HUES6 (cell line): ENCODE measurements around the gene RBP3.

Source experiments
- H3K27ac ChIP-seq: 2 replicates; pipeline ENCODE4 v1.7.0; 2013; ENCODE audit warnings: low read depth, mild to moderate bottlenecking, low read length, inconsistent platforms
- H3K27me3 ChIP-seq: 2 replicates; pipeline ENCODE4 v1.6.1; 2013; ENCODE audit warnings: low read length; ENCODE audit not compliant: control insufficient read depth, insufficient read depth
- H3K36me3 ChIP-seq: 2 replicates; pipeline ENCODE4 v1.6.1; 2013; ENCODE audit warnings: low read length; ENCODE audit not compliant: control insufficient read depth, insufficient read depth
- H3K4me1 ChIP-seq: 2 replicates; pipeline ENCODE4 v1.6.1; 2013; ENCODE audit warnings: low read length; ENCODE audit not compliant: control insufficient read depth, insufficient read depth
- H3K4me3 ChIP-seq: 2 replicates; pipeline ENCODE4 v1.5.1; 2013; ENCODE audit warnings: low read depth, low read length
- H3K9ac ChIP-seq: one replicate; pipeline ENCODE4 v1.6.1; 2013; ENCODE audit warnings: mild to moderate bottlenecking, low read length
- H3K9me3 ChIP-seq: 2 replicates; pipeline ENCODE4 v1.6.1; 2013; ENCODE audit warnings: low read depth, low read length; ENCODE audit not compliant: control insufficient read depth, insufficient read depth

RBP3 gene

DNA sequence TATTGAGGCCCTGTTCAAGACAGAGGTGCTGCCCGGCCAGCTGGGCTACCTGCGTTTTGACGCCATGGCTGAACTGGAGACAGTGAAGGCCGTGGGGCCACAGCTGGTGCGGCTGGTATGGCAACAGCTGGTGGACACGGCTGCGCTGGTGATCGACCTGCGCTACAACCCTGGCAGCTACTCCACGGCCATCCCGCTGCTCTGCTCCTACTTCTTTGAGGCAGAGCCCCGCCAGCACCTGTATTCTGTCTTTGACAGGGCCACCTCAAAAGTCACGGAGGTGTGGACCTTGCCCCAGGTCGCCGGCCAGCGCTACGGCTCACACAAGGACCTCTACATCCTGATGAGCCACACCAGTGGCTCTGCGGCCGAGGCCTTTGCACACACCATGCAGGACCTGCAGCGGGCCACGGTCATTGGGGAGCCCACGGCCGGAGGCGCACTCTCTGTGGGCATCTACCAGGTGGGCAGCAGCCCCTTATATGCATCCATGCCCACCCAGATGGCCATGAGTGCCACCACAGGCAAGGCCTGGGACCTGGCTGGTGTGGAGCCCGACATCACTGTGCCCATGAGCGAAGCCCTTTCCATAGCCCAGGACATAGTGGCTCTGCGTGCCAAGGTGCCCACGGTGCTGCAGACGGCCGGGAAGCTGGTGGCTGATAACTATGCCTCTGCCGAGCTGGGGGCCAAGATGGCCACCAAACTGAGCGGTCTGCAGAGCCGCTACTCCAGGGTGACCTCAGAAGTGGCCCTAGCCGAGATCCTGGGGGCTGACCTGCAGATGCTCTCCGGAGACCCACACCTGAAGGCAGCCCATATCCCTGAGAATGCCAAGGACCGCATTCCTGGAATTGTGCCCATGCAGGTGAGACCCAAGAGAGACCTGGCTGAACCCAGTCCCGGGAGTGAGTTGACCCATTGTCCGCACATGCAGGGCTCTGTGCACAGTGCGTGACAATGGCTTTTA lies 2.8 kb downstream of the RBP3 start:
- Histone ChIP-seq H3K27ac (no peak overlapping the region), H3K9ac (no peak overlapping the region), H3K27me3 (no peaks in the 10 kb centered on the region), H3K36me3 (no peaks in the 10 kb centered on the region), H3K4me3 (no peak overlapping the region), H3K4me1 (no peaks in the 10 kb centered on the region; the same call in 1 of the 2 replicates), H3K9me3 (no peaks in the 10 kb centered on the region)

DNA sequence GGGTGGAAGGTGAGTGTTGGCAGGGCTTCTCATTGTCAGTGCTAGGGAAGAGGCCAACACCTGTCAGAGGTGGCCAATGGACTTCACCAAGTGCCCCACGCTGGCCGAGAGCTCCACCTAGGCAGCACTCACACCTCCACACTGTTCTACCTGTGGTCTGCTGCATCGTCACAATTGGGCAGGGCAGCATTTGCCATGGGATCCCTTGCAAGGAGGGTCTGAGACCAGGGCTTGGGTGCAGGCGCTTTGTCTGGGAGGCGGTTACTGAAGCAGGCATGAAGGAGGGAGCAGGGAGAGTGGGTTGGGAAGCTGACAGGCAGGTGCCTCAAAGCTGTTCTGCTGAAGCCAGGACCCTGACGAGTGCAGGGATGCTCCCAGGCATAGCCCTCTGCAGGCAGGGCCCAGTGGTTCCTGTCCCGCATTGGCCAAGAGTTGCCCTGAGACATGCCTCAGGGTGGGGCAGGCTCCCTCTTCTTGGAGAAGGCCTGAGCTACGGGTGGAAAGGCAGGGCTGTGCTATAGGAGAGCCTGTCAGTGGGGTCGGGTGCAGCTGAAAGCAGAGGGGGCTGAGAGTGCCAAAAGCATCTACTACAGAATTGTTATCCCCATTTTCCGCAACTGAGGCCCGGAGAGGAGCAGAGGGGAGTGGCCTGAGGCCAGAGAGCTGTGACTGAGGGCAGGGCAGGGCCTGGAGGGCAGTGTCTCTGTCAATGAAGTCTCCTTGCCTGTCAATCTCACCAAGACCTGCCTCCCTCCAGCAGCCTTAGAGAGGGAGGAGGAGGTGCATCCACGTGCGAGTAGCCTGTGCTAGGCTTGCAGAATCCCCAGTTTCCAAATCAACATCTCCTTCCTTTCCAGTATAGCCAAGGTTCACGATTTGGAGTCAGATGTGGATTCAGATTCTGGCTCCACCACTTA lies 4.0 kb downstream of the RBP3 start:
- Histone ChIP-seq H3K9me3 (no peaks in the 10 kb centered on the region), H3K27me3 (no peaks in the 10 kb centered on the region)

DNA sequence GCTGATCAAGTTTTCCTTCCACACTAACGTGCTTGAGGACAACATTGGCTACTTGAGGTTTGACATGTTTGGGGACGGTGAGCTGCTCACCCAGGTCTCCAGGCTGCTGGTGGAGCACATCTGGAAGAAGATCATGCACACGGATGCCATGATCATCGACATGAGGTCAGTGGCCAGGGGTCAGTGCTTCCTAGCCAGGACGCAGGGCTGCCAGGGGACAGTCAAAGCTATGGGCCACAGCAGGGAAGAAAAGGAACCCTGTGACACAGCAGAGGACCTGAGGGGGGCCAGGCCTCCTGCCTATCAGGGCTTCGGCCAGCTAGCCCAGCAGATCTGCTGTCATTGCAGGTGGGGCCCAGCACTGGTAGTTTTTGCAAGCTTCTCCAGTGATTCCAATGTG lies 5.2 kb downstream of the RBP3 start:
- H3K27ac ChIP-seq: no peak overlapping the region
- H3K4me1 ChIP-seq: no peaks in the 10 kb centered on the region
- no peak overlapping the region for H3K9ac ChIP-seq
- H3K4me3 ChIP-seq: no peak overlapping the region
- H3K27me3 ChIP-seq: no peaks in the 10 kb centered on the region
- no peaks in the 10 kb centered on the region for H3K9me3 ChIP-seq
- H3K36me3 ChIP-seq: no peaks in the 10 kb centered on the region

More for the DNA sequence above, 4.0 kb downstream of the RBP3 start:
- Histone ChIP-seq H3K9ac (no peak overlapping the region), H3K4me1 (no peaks in the 10 kb centered on the region), H3K27ac (no peak overlapping the region), H3K36me3 (no peaks in the 10 kb centered on the region), H3K4me3 (no peak overlapping the region)

DNA sequence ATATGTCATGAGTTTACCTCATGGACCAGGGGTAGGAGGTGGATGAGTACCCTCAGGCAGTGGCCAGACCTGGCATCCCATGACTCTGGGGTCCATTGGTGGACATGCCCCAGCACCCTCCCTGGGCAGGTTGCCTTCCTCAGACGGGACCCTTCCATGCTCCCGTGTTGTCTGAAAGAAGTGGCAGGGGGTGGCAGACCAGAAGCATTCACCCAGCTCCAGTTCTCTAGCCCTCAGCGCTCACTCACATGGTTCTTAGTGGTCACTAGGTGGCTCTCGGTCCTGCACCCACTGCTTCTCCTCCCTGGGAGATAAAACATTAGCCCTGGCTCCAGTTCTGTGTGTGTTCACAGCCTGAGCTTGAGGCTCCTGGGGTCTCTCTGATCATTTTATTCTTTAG lies 6.0 kb downstream of the RBP3 start:
- Histone ChIP-seq H3K4me1 (no peaks in the 10 kb centered on the region), H3K9me3 (no peaks in the 10 kb centered on the region), H3K9ac (no peak overlapping the region), H3K27me3 (no peaks in the 10 kb centered on the region), H3K36me3 (no peaks in the 10 kb centered on the region), H3K4me3 (no peak overlapping the region), H3K27ac (no peak overlapping the region)

DNA sequence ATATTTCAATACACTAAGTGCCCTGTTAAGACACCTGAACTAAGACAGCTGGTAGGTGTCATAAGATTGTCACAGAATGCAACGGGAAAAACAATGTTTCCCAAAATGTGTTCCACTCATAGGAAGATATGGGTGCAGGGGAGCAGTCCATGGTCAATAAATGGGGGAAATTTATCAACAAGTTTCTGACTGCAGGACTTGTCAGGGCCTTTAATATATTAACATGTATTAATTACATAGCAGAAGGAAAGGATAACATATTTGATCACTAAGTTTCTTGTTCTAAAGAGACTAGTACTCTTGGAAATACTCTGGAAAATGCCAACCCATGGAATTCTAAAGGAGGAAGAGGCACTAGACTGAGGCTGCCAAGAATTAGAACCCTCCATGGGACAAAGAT lies 6.7 kb downstream of the RBP3 start:
- H3K27me3 ChIP-seq: no peaks in the 10 kb centered on the region
- no peaks in the 10 kb centered on the region for H3K9me3 ChIP-seq
- H3K36me3 ChIP-seq: no peaks in the 10 kb centered on the region
- no peak overlapping the region for H3K9ac ChIP-seq
- no peak overlapping the region for H3K27ac ChIP-seq
- no peaks in the 10 kb centered on the region for H3K4me1 ChIP-seq
- H3K4me3 ChIP-seq: no peak overlapping the region

DNA sequence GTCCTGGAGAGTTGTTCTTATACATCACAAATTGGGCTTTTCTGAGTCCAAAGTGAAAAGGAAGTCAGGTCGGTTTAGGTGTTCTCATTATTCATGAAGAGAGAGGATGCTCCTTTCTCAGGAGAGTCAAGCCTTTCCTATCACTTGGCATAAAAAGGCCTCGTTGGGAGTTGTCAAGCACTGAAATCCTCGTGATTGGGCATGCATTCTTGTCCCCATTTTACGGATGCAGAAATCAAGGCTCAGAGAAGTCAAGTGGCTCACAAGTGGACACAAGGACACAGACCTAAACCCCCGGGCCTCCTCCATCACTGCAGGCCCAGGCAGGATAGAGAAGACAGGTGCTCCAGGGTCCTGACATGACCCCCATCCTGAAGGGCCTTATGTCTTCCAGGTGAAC lies 8.5 kb downstream of the RBP3 start:
- peaks cover 3% of the 10 kb centered on the region; the same call in 1 of the 2 replicates for H3K4me1 ChIP-seq
- no peaks in the 10 kb centered on the region for H3K36me3 ChIP-seq
- H3K27me3 ChIP-seq: no peaks in the 10 kb centered on the region
- no peaks in the 10 kb centered on the region for H3K9me3 ChIP-seq
- no peak overlapping the region for H3K27ac ChIP-seq
- no peak overlapping the region for H3K4me3 ChIP-seq
- no peak overlapping the region for H3K9ac ChIP-seq

DNA sequence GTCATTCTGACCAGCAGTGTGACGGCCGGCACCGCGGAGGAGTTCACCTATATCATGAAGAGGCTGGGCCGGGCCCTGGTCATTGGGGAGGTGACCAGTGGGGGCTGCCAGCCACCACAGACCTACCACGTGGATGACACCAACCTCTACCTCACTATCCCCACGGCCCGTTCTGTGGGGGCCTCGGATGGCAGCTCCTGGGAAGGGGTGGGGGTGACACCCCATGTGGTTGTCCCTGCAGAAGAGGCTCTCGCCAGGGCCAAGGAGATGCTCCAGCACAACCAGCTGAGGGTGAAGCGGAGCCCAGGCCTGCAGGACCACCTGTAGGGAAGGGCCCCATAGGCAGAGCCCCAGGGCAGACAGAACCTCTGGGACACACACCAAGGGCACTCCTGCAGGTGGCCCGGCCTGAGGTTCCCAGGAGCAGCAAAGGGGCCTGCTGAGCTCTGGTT lies 9.0 kb downstream of the RBP3 start:
- H3K4me1 ChIP-seq: peaks cover 3% of the 10 kb centered on the region; the same call in 1 of the 2 replicates
- H3K9me3 ChIP-seq: no peaks in the 10 kb centered on the region
- no peak overlapping the region for H3K9ac ChIP-seq
- H3K27me3 ChIP-seq: no peaks in the 10 kb centered on the region
- no peaks in the 10 kb centered on the region for H3K36me3 ChIP-seq
- H3K4me3 ChIP-seq: no peak overlapping the region
- no peak overlapping the region for H3K27ac ChIP-seq

DNA sequence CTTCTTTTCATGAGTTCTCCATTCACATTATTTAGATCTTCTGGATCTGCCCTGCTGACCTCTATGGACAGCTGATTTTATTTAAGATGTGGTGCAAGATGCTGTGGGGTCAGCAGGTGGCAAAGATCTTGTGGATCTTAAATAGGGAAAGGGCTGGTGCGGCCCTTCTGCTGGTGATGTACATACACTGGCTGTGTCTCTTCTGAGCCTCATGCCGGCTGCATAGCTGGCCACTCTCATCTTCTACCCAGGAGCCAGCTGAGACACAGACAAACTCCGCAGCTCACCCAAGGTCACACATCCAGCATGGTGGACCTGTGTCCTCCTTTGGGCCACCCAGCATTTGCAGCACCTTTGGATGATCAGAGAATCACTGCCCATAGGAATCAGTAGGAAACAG lies 9.7 kb downstream of the RBP3 start:
- Histone ChIP-seq H3K4me3 (no peak overlapping the region), H3K27ac (no peak overlapping the region), H3K9ac (no peak overlapping the region), H3K36me3 (no peaks in the 10 kb centered on the region), H3K27me3 (no peaks in the 10 kb centered on the region), H3K4me1 (peaks cover 3% of the 10 kb centered on the region; the same call in 1 of the 2 replicates), H3K9me3 (no peaks in the 10 kb centered on the region)

DNA sequence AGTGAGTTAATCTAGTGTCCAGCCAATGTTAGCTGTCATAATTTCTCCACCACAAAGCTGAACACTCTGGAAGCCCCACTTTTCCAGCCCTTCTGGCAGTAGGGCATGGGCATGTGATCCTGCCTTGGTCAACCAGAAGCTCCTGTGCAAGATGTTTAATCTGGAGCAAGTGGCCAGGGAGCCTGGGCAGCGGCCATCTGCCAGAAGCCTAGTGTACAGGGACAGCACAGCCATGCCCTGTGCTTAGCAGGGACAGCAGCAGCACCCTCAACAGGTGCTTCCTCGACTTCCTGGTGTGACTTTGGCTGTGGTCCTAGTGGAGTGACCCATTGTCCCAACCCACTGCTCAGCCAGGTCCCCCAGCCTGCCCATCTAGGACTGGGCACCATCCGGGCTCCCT lies 10.3 kb downstream of the RBP3 start:
- Histone ChIP-seq H3K9me3 (no peaks in the 10 kb centered on the region), H3K27ac (no peak overlapping the region), H3K4me1 (peaks cover 3% of the 10 kb centered on the region; the same call in 1 of the 2 replicates), H3K4me3 (no peak overlapping the region), H3K9ac (no peak overlapping the region), H3K36me3 (no peaks in the 10 kb centered on the region), H3K27me3 (no peaks in the 10 kb centered on the region)

DNA sequence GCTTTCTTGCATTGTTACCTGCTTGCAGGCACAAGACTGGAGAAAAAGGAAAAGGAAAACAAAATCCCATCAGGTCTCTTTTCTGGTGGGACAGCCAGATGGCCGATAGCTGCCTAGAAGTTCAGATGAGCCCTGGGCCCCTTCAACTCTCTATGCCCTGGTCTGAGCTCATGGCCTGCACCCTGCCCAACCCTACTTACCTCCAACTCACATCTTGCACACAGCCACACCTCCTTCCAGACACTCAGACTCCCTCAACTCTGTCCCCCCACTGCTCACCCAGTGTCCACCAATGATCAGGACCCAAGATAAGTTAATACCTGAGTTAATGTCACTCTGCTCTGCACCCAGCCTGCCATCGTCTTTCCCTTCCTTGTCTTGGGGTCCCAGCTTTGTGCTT lies 10.9 kb downstream of the RBP3 start:
- no peak overlapping the region for H3K4me3 ChIP-seq
- no peaks in the 10 kb centered on the region for H3K9me3 ChIP-seq
- no peak overlapping the region for H3K27ac ChIP-seq
- no peaks in the 10 kb centered on the region for H3K36me3 ChIP-seq
- H3K27me3 ChIP-seq: no peaks in the 10 kb centered on the region
- no peak overlapping the region for H3K9ac ChIP-seq
- H3K4me1 ChIP-seq: peaks cover 3% of the 10 kb centered on the region; the same call in 1 of the 2 replicates
